Liver (tissue), 9 donors: ENCODE data around the gene ZBTB17. TPM values are rescaled to one million over a fixed set of nuclear protein-coding genes. Genes with fewer than 3 reads are reported as not detected.

ENCODE experiments used
- DNase-seq: peaks from one replicate; pipeline ENCODE4 v3.0.0-alpha.2; 2017; ENCODE audit warnings: low spot score
- H3K27ac ChIP-seq, 2 donors: one replicate each; pipeline ENCODE4 v1.7.0; 2013; ENCODE audit warnings: inconsistent platforms in 2 of 2, low read length in 2 of 2, control low read depth in 1 of 2, low read depth in 1 of 2, mild to moderate bottlenecking in 1 of 2
- H3K27me3 ChIP-seq, 4 donors: one replicate each; pipeline versions ENCODE4 v1.6.1 to v1.7.0; 2013; ENCODE audit warnings: low read length in 3 of 4, inconsistent platforms in 1 of 4, mild to moderate bottlenecking in 1 of 4, moderate library complexity in 1 of 4; ENCODE audit not compliant: control insufficient read depth in 4 of 4, insufficient read depth in 4 of 4
- H3K36me3 ChIP-seq, 4 donors: one replicate each; pipeline versions ENCODE4 v1.6.1 to v1.7.0; 2013; ENCODE audit warnings: low read length in 3 of 4, mild to moderate bottlenecking in 3 of 4, low read depth in 1 of 4, moderate library complexity in 1 of 4; ENCODE audit not compliant: control insufficient read depth in 4 of 4, insufficient read depth in 3 of 4
- H3K4me1 ChIP-seq, 4 donors: one replicate each; pipeline versions ENCODE4 v1.6.1 to v1.7.0; 2013; ENCODE audit warnings: low read length in 3 of 4, mild to moderate bottlenecking in 3 of 4, moderate library complexity in 1 of 4; ENCODE audit not compliant: control insufficient read depth in 4 of 4, insufficient read depth in 4 of 4
- H3K4me3 ChIP-seq, 3 donors: one replicate each; pipeline versions ENCODE4 v1.6.1 to v1.7.0; 2013; ENCODE audit warnings: low read length in 3 of 3, control low read depth in 1 of 3, low read depth in 1 of 3, mild to moderate bottlenecking in 1 of 3
- H3K9ac ChIP-seq, 2 donors: one replicate each; pipeline ENCODE4 v1.7.0; 2013; ENCODE audit warnings: low read length in 2 of 2, mild to moderate bottlenecking in 2 of 2, moderate library complexity in 2 of 2, control low read depth in 1 of 2, low read depth in 1 of 2
- H3K9me3 ChIP-seq, 4 donors: one replicate each; pipeline versions ENCODE4 v1.6.1 to v1.7.0; 2013; ENCODE audit warnings: low read length in 3 of 4; ENCODE audit not compliant: control insufficient read depth in 4 of 4
- EGR1 ChIP-seq, 2 donors: IDR thresholded peaks; 2 replicates each; pipeline ENCODE4 v1.6.1; 2016 to 2018; ENCODE audit warnings: antibody characterized with exemption in 2 of 2, low read depth in 2 of 2
- FOXA2 ChIP-seq: IDR thresholded peaks from 2 replicates; pipeline ENCODE4 v1.6.1; 2016; ENCODE audit warnings: antibody characterized with exemption
- GABPA ChIP-seq, 2 donors: IDR thresholded peaks in 1 of 2; conservative IDR thresholded peaks in 1 of 2; 2 replicates each; pipeline ENCODE4 v1.6.1; 2016; ENCODE audit warnings: antibody characterized with exemption in 2 of 2, mild to moderate bottlenecking in 1 of 2, moderate library complexity in 1 of 2
- HNF4A ChIP-seq, 2 donors: conservative IDR thresholded peaks; 2 replicates each; pipeline ENCODE4 v1.6.1; 2016; ENCODE audit warnings: antibody characterized with exemption in 2 of 2, mild to moderate bottlenecking in 2 of 2
- HNF4G ChIP-seq: IDR thresholded peaks from 2 replicates; pipeline ENCODE4 v1.6.1; 2016; ENCODE audit warnings: antibody characterized with exemption
- JUND ChIP-seq, 2 donors: IDR thresholded peaks; 2 replicates each; pipeline ENCODE4 v1.6.1; 2016; ENCODE audit warnings: antibody characterized with exemption in 2 of 2
- NR2F2 ChIP-seq: IDR thresholded peaks from 2 replicates; pipeline ENCODE4 v1.6.1; 2016; ENCODE audit warnings: antibody characterized with exemption
- RXRA ChIP-seq, 2 donors: IDR thresholded peaks; 2 replicates each; pipeline ENCODE4 v1.6.1; 2017 to 2018; ENCODE audit warnings: antibody characterized with exemption in 2 of 2, mild to moderate bottlenecking in 1 of 2
- SP1 ChIP-seq: IDR thresholded peaks from 2 replicates; pipeline ENCODE4 v1.6.1; 2018; ENCODE audit warnings: antibody characterized with exemption, mild to moderate bottlenecking
- TAF1 ChIP-seq: conservative IDR thresholded peaks from 2 replicates; pipeline ENCODE4 v1.6.1; 2016; ENCODE audit warnings: antibody characterized with exemption, mild to moderate bottlenecking
- YY1 ChIP-seq: IDR thresholded peaks from 2 replicates; pipeline ENCODE4 v1.6.1; 2016; ENCODE audit warnings: antibody characterized with exemption, mild to moderate bottlenecking
- WGBS: extraction: QIAGEN DNeasy Blood & Tissue Kit; methylation state at CpG from one replicate; pipeline ENCODE4 v1.1.7; 2013; 5-methylcytosine and 5-hydroxymethylcytosine counted together
- polyA plus RNA-seq, 2 donors: library from polyadenylated mRNA; stranded (reverse) in 1 of 2; unstranded in 1 of 2; fragments of 200-250 nt in 1 of 2; fragments of >200 nt in 1 of 2; fragmentation: Nextera tagmentation in 1 of 2; extraction: Ambion mirVana in 1 of 2; gene quantifications; one replicate each; pipeline versions ENCODE4 v1.2.1 to v1.2.3, GENCODE V29; 2013 to 2015
- total RNA-seq, 2 donors: library from RNA; depleted of rRNA; stranded (reverse); fragments of >200 nt; gene quantifications; one replicate each; pipeline ENCODE4 v1.2.3, GENCODE V29; 2014
- TF ChIP-seq, protein P1 (sequence below): fragments of 150-350 bp; IDR thresholded peaks from 2 replicates; pipeline ENCODE4 v1.5.1; 2017; ENCODE audit warnings: improper control_type of control experiment, low read depth, low read length; ENCODE audit not compliant: missing input control
- TF ChIP-seq, protein P2 (sequence below): IDR thresholded peaks from 2 replicates; pipeline ENCODE4 v1.6.1; 2016; ENCODE audit warnings: antibody characterized with exemption
- TF ChIP-seq, protein P3 (sequence below): IDR thresholded peaks from 2 replicates; pipeline ENCODE4 v1.6.1; 2016; ENCODE audit warnings: antibody characterized with exemption
- donor health status: healthy.
- donor health status: healthy.
- donor health status: healthy.
- donor health status: healthy.
- donor health status: healthy.

Gene ZBTB17
- total and polyA plus RNA-seq, 4 donors: 8.9 to 15.1 (median 9.9) TPM

DNA sequence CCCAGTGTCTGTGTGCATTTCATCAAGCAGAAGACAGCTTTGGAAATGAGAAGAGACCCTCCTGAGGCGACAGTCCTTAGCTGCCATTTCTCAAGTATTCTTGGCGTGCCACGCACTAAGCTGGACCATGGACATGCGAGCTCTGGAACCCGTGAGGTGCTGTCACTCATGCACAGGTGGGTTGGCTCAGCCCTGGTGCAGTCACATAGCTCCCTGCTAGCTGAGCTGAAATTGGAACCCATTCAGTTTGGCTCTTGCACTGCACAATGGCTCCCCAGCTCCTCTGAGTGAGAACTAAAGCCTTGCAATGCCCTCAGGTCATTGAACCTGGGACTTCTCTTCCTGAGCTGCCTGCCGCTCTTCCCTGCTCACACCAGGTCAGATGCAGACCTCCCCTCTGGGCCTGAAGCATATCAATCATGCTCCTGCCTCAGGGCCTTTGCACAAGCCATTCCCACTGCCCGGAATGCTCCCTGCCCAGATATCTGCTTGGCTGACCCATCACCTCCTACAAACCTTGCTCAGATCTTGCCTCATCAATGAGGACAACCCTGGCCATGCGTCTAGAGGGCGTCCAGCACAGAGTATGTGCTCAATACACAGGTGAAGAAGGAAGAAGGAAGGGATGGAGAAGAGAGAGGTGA lies 21.9 kb upstream of the ZBTB17 start:
- 95% methylated on average over 9 of the region's 9 CpGs for WGBS
- H3K27me3 ChIP-seq: no peaks in the 10 kb centered on the region

DNA sequence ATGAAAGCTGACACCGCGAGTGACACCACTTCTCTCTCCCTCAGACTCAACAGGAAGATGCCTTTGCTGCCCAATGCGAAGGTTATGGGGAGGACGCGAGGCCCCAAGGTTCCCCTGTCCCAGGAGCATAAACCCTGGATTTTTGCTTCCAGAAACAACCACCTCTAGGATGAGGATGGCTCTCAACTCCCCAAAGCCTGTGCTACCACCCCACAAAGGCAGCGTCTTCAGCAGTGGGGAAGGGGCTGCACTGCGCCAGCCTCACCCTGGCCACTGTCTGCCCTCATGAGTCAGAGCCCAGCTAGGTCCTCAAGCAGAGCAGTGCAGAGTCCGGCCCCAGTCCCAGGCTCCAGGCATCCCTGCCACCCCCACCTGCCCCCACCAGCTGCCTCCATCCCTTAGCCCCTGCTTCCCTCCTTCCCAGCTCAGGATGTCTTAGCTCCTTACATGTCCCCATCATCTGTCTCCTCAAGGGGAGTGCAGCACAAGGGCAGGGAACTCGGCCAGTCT lies 21.2 kb upstream of the ZBTB17 start:
- Histone ChIP-seq H3K27ac (no peak overlapping the region), H3K27me3 (no peaks in the 10 kb centered on the region), H3K9me3 (no peaks in the 10 kb centered on the region), H3K4me1 (no peaks in the 10 kb centered on the region), H3K4me3 (no peak overlapping the region), H3K36me3 (no peaks in the 10 kb centered on the region), H3K9ac (no peak overlapping the region)
- whole genome bisulfite sequencing: 88% methylated on average over 9 of the region's 9 CpGs
- TF ChIP-seq TAF1: no peak
- TF ChIP-seq, protein P1, sequence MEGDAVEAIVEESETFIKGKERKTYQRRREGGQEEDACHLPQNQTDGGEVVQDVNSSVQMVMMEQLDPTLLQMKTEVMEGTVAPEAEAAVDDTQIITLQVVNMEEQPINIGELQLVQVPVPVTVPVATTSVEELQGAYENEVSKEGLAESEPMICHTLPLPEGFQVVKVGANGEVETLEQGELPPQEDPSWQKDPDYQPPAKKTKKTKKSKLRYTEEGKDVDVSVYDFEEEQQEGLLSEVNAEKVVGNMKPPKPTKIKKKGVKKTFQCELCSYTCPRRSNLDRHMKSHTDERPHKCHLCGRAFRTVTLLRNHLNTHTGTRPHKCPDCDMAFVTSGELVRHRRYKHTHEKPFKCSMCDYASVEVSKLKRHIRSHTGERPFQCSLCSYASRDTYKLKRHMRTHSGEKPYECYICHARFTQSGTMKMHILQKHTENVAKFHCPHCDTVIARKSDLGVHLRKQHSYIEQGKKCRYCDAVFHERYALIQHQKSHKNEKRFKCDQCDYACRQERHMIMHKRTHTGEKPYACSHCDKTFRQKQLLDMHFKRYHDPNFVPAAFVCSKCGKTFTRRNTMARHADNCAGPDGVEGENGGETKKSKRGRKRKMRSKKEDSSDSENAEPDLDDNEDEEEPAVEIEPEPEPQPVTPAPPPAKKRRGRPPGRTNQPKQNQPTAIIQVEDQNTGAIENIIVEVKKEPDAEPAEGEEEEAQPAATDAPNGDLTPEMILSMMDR: no peak
- no peak for TF ChIP-seq FOXA2
- no peak for TF ChIP-seq JUND (IDR thresholded peaks at IDR 0.05)
- no peak for TF ChIP-seq GABPA (IDR thresholded peaks at IDR 0.05 in 1 of 2, conservative IDR thresholded peaks at IDR 0.05 in 1 of 2)
- TF ChIP-seq HNF4A (conservative IDR thresholded peaks at IDR 0.05): no peak
- TF ChIP-seq YY1: no peak
- TF ChIP-seq, protein P2, sequence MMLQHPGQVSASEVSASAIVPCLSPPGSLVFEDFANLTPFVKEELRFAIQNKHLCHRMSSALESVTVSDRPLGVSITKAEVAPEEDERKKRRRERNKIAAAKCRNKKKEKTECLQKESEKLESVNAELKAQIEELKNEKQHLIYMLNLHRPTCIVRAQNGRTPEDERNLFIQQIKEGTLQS: no peak
- TF ChIP-seq NR2F2: no peak
- TF ChIP-seq, protein P3, sequence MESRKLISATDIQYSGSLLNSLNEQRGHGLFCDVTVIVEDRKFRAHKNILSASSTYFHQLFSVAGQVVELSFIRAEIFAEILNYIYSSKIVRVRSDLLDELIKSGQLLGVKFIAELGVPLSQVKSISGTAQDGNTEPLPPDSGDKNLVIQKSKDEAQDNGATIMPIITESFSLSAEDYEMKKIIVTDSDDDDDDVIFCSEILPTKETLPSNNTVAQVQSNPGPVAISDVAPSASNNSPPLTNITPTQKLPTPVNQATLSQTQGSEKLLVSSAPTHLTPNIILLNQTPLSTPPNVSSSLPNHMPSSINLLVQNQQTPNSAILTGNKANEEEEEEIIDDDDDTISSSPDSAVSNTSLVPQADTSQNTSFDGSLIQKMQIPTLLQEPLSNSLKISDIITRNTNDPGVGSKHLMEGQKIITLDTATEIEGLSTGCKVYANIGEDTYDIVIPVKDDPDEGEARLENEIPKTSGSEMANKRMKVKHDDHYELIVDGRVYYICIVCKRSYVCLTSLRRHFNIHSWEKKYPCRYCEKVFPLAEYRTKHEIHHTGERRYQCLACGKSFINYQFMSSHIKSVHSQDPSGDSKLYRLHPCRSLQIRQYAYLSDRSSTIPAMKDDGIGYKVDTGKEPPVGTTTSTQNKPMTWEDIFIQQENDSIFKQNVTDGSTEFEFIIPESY: no peak
- DNase-seq: no peak

More for the DNA sequence above, 21.9 kb upstream of the ZBTB17 start:
- TF ChIP-seq EGR1 (IDR thresholded peaks at IDR 0.05; ENCODE audit: low read depth in 2 of 2) (no peak), RXRA (IDR thresholded peaks at IDR 0.05) (no peak), HNF4A (conservative IDR thresholded peaks at IDR 0.05) (no peak), NR2F2 (no peak), GABPA (IDR thresholded peaks at IDR 0.05 in 1 of 2, conservative IDR thresholded peaks at IDR 0.05 in 1 of 2) (no peak), SP1 (no peak), HNF4G (no peak), JUND (IDR thresholded peaks at IDR 0.05) (no peak), YY1 (no peak)
- TF ChIP-seq, protein P1: no peak
- TF ChIP-seq, protein P3: no peak
- TF ChIP-seq, protein P2: no peak
- no peak overlapping the region for H3K4me3 ChIP-seq
- no peaks in the 10 kb centered on the region for H3K36me3 ChIP-seq
- H3K27ac ChIP-seq: no peak overlapping the region
- no peaks in the 10 kb centered on the region for H3K9me3 ChIP-seq
- no peaks in the 10 kb centered on the region for H3K4me1 ChIP-seq
- DNase-seq: no peak
- no peak overlapping the region for H3K9ac ChIP-seq
